Subcutaneous abdominal adipose tissue (tissue), 5 donors: ENCODE data around the gene SLC4A4.

Source experiments
- H3K27ac ChIP-seq: one replicate; pipeline ENCODE4 v1.7.0; 2013; ENCODE audit warnings: low read depth, mild to moderate bottlenecking, inconsistent platforms, low read length, moderate library complexity
- H3K27me3 ChIP-seq, 5 donors: one replicate each; pipeline ENCODE4 v1.7.0; 2013; ENCODE audit warnings: low read length in 5 of 5, inconsistent platforms in 1 of 5; ENCODE audit not compliant: control insufficient read depth in 5 of 5, insufficient read depth in 4 of 5
- H3K36me3 ChIP-seq, 5 donors: one replicate each; pipeline ENCODE4 v1.7.0; 2013; ENCODE audit warnings: low read length in 5 of 5; ENCODE audit not compliant: control insufficient read depth in 5 of 5, insufficient read depth in 5 of 5
- H3K4me1 ChIP-seq, 5 donors: one replicate each; pipeline ENCODE4 v1.7.0; 2013; ENCODE audit warnings: low read length in 5 of 5, mild to moderate bottlenecking in 3 of 5, moderate library complexity in 1 of 5; ENCODE audit not compliant: control insufficient read depth in 5 of 5, insufficient read depth in 5 of 5
- H3K4me3 ChIP-seq, 5 donors: one replicate each; pipeline ENCODE4 v1.7.0; 2013; ENCODE audit warnings: low read length in 5 of 5, low read depth in 1 of 5
- H3K9ac ChIP-seq, 5 donors: one replicate each; pipeline ENCODE4 v1.7.0; 2013; ENCODE audit warnings: low read length in 5 of 5, mild to moderate bottlenecking in 4 of 5, moderate library complexity in 3 of 5
- H3K9me3 ChIP-seq, 5 donors: one replicate each; pipeline ENCODE4 v1.7.0; 2013; ENCODE audit warnings: low read length in 5 of 5; ENCODE audit not compliant: control insufficient read depth in 5 of 5
- donor health status: healthy.
- donor health status: healthy.
- donor health status: healthy.
- donor health status: healthy.
- donor health status: healthy.

SLC4A4 gene

DNA sequence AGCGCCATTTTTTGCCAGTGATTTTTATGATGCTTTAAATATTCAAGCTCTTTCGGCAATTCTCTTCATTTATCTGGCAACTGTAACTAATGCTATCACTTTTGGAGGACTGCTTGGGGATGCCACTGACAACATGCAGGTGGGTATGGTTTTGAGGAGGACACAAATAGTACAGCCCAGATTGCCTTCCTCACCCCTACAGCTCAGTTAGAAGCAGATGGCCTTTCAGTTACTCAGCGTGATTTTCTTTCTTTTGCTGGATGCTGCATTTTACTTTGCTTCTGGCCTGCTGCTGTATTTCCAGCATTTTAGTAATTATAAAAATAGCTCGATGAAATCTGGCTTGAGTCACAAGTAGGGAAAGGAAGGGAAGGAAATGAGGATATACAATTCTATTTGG is 114.7 kb downstream of the SLC4A4 start:
- no peaks in the 10 kb centered on the region for H3K9me3 ChIP-seq
- peaks cover 0 to 2% (median 2%) of the 10 kb centered on the region in 5 donors for H3K36me3 ChIP-seq
- H3K27me3 ChIP-seq = no peaks in the 10 kb centered on the region
- H3K9ac ChIP-seq = no peak overlapping the region
- H3K27ac ChIP-seq = no peak overlapping the region
- H3K4me3 ChIP-seq = no peak overlapping the region
- H3K4me1 ChIP-seq = no peaks in the 10 kb centered on the region

DNA sequence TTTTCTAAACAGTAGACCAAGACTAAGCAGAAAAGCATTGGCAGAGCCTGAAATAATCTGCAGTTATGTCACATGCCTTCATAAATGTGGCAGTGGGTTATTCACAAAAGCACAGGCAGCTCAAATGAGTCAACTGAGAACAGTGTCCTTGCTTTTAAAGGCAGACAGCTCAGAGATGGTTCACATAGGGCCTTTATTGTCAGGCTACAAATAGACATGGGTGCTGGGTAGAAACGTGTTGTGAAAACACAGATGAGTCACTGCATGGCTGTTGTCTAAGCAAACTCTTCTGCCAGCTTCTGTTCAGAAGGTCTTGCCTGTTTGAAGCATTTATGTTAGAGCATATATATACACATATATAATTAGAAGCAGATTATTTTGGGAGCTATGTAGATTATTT is 118.0 kb downstream of the SLC4A4 start:
- Histone ChIP-seq H3K27ac (no peak overlapping the region), H3K4me1 (no peaks in the 10 kb centered on the region), H3K27me3 (no peaks in the 10 kb centered on the region), H3K36me3 (peaks cover 0 to 2% (median 0%) of the 10 kb centered on the region in 5 donors), H3K9ac (no peak overlapping the region), H3K4me3 (no peak overlapping the region), H3K9me3 (no peaks in the 10 kb centered on the region)

DNA sequence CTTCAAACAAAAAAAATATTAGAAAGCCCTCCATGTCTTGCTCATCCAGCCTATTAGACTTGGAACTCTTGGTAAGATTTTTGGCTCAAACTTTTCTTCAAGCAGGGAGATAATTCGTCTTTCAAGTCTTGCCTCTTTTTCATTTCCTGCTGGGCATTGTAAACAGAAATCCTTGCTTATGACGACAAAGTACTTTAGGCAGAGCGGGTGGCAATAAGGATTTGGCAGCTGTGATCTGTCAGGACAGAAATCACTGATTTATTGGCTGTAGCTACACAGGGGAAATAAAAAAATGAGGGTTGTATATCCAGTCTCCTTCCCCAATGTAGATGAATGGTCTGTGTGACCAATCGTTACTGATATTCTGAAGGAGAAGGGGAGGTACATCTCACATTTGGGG is 121.6 kb downstream of the SLC4A4 start:
- H3K36me3 ChIP-seq = peaks cover 0 to 2% (median 0%) of the 10 kb centered on the region in 5 donors
- H3K9ac ChIP-seq = no peak overlapping the region
- H3K9me3 ChIP-seq = no peaks in the 10 kb centered on the region
- H3K4me3 ChIP-seq = no peak overlapping the region
- no peaks in the 10 kb centered on the region for H3K4me1 ChIP-seq
- no peak overlapping the region for H3K27ac ChIP-seq
- no peaks in the 10 kb centered on the region for H3K27me3 ChIP-seq

GRCh38 chr4:71461422-71461821 is 122.6 kb downstream of the SLC4A4 start:
- no peak overlapping the region for H3K9ac ChIP-seq
- no peak overlapping the region for H3K27ac ChIP-seq
- H3K4me3 ChIP-seq = no peak overlapping the region
- no peaks in the 10 kb centered on the region for H3K27me3 ChIP-seq
- H3K4me1 ChIP-seq = no peaks in the 10 kb centered on the region
- no peaks in the 10 kb centered on the region for H3K9me3 ChIP-seq
- peaks cover 0 to under 1% (median 0%) of the 10 kb centered on the region in 5 donors for H3K36me3 ChIP-seq

- no peaks in the 10 kb centered on the region for H3K9me3 ChIP-seq
- no peaks in the 10 kb centered on the region for H3K4me1 ChIP-seq
- H3K27me3 ChIP-seq = no peaks in the 10 kb centered on the region
- H3K27ac ChIP-seq = no peak overlapping the region
- no peak overlapping the region for H3K9ac ChIP-seq
- no peak overlapping the region for H3K4me3 ChIP-seq
- H3K36me3 ChIP-seq = peaks cover 0 to 12% (median 6%) of the 10 kb centered on the region in 5 donors
Observed at GRCh38 chr4:71466775-71467174, 128.0 kb downstream of the SLC4A4 start.

DNA sequence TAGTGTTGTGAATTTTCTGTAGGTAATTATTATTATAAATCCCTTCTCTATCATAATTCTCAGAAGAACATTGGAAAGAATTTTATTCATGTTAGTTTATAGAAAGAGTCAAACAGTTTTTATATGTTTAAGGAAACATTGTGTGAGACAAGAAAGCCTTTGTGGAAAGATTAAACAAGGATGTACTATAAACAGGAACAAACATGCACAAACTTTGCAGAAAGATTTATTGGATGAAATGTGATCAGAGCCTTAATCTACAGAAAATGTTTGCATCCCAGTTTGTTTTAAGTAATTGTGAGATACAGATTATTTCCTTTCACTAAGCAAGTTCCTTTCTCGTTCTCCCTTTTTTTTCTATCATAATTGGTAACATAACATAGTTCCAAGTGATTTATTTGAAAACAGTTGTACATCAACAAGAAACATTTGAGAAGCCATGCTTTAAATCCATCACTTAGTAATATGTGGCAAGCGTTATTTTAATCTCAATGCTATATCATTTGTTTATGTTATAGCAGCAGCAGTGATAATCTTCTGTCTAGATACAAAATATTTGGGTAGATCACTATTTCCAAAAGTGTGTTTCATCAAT is 129.4 kb downstream of the SLC4A4 start:
- Histone ChIP-seq H3K9ac (no peak overlapping the region), H3K4me1 (no peaks in the 10 kb centered on the region), H3K4me3 (no peak overlapping the region)

DNA sequence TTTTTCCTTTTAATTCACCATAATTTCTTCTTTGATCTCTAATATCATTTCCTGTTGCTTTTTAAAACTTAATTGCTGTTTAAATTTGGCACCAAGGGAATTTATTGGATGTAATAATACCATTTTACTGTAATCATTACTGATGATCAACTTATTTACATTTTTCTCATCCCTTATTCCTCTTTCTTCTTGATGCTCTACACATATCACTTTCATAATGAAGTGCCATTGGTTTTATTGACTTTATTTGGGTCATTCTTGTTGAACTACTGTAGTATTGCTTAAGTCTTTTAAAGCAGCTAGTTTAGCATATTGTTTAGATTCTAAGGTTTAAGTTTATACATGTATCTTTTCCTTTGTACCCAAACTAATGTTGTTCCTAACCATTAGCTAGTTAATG is 130.7 kb downstream of the SLC4A4 start:
- Histone ChIP-seq H3K27me3 (no peaks in the 10 kb centered on the region), H3K4me1 (no peaks in the 10 kb centered on the region), H3K36me3 (peaks cover 0 to 19% (median 6%) of the 10 kb centered on the region in 5 donors), H3K9ac (no peak overlapping the region), H3K27ac (no peak overlapping the region), H3K9me3 (no peaks in the 10 kb centered on the region), H3K4me3 (no peak overlapping the region)

More for the DNA sequence above, 129.4 kb downstream of the SLC4A4 start:
- Histone ChIP-seq H3K9me3 (no peaks in the 10 kb centered on the region), H3K27me3 (no peaks in the 10 kb centered on the region), H3K36me3 (peaks cover 0 to 19% (median 6%) of the 10 kb centered on the region in 5 donors), H3K27ac (no peak overlapping the region)

- no peaks in the 10 kb centered on the region for H3K27me3 ChIP-seq
- peaks cover 0 to 19% (median 6%) of the 10 kb centered on the region in 5 donors for H3K36me3 ChIP-seq
- H3K9ac ChIP-seq = no peak overlapping the region
- no peak overlapping the region for H3K27ac ChIP-seq
- H3K4me3 ChIP-seq = no peak overlapping the region
- H3K4me1 ChIP-seq = no peaks in the 10 kb centered on the region
- no peaks in the 10 kb centered on the region for H3K9me3 ChIP-seq
Observed at GRCh38 chr4:71470524-71470923, 131.7 kb downstream of the SLC4A4 start.

GRCh38 chr4:71472946-71473345 is 134.1 kb downstream of the SLC4A4 start:
- no peak overlapping the region for H3K9ac ChIP-seq
- no peak overlapping the region for H3K27ac ChIP-seq
- H3K4me1 ChIP-seq = no peaks in the 10 kb centered on the region
- no peaks in the 10 kb centered on the region for H3K9me3 ChIP-seq
- H3K36me3 ChIP-seq = peaks cover 0 to 9% (median 0%) of the 10 kb centered on the region in 5 donors
- H3K27me3 ChIP-seq = no peaks in the 10 kb centered on the region
- H3K4me3 ChIP-seq = no peak overlapping the region

DNA sequence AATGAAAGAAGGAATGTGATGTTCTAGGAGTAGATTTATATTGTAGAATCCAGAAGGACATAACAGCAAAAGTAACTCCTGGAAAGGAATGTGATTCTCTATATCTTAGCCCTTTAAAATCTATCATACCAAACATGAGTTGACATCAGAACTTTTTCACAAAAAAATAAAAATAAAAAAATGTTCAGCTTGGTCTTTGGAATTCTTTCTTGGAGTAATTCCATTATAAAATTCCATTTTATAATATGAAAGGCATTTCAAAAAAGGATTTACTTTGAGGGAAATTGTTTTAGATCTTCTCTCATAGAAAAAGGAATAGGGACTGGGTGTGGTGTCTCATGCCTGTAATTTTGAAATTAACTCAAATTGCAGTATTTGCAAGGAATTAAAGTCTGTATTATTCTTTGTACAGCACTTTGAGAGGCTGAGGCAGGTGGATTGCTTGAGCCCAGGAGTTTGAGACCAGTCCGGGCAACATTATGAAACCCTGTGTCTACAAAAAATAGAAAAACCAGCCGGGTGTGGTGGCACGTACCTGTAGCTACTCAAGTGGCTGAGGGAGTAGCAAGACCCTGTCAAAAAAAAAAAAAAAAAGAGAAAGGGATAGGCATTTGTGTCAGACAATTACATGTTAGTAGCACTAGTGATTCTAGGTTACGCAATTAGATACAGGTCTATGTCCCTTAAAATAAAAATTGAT is 134.9 kb downstream of the SLC4A4 start:
- no peak overlapping the region for H3K27ac ChIP-seq
- H3K4me1 ChIP-seq = no peaks in the 10 kb centered on the region
- no peak overlapping the region for H3K9ac ChIP-seq
- no peaks in the 10 kb centered on the region for H3K27me3 ChIP-seq
- H3K9me3 ChIP-seq = no peaks in the 10 kb centered on the region
- H3K36me3 ChIP-seq = peaks cover 0 to 9% (median 0%) of the 10 kb centered on the region in 5 donors
- no peak overlapping the region for H3K4me3 ChIP-seq
